Ectodermal cell (in vitro differentiated cells): ENCODE results near the gene NUDCD3.

Experiments
- H3K27ac ChIP-seq: 2 replicates; pipeline ENCODE4 v1.7.0; 2013; ENCODE audit warnings: mild to moderate bottlenecking, low read depth, low read length; ENCODE audit not compliant: insufficient read depth, poor library complexity, severe bottlenecking
- H3K27me3 ChIP-seq: 2 replicates; pipeline ENCODE4 v1.7.0; 2013; ENCODE audit warnings: mild to moderate bottlenecking, low read length; ENCODE audit not compliant: insufficient read depth, control insufficient read depth, poor library complexity, severe bottlenecking
- H3K36me3 ChIP-seq: one replicate; pipeline ENCODE4 v1.7.0; 2013; ENCODE audit warnings: low read length; ENCODE audit not compliant: control insufficient read depth, insufficient read depth
- H3K4me1 ChIP-seq: one replicate; pipeline ENCODE4 v1.7.0; 2013; ENCODE audit warnings: low read length; ENCODE audit not compliant: control insufficient read depth, insufficient read depth
- H3K4me3 ChIP-seq: 2 replicates; pipeline ENCODE4 v1.7.0; 2013; ENCODE audit warnings: low read depth, low read length, control low read depth; ENCODE audit not compliant: insufficient read depth
- H3K9me3 ChIP-seq: 2 replicates; pipeline ENCODE4 v1.7.0; 2013; ENCODE audit warnings: mild to moderate bottlenecking, low read length, moderate library complexity; ENCODE audit not compliant: control insufficient read depth
- WGBS, 2 experiments: methylation state at CpG; one replicate each; pipeline ENCODE4 v1.1.7; 2013; ENCODE audit warnings: missing lambda C conversion rate in 2 of 2; 5-methylcytosine and 5-hydroxymethylcytosine counted together

The NUDCD3 gene

DNA sequence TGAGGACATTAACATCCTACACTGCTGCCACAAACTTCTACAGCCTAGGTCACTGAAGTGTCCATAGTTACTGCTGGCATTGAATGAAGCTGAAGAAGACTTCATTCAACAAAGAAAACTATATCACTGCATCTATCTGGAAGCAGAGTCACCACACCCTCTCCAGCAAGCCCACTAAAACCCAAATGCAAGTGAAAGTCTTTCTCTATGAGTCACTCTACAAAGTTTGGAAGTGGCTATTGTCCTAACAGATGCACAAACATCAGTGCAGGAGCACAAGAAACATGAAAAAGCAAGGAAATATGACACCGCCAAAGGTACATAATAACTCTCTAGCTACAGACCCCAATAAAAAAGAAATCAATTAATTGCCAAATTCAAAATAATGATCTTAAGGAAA is 121.6 kb downstream of the NUDCD3 start:
- 92 to 100% methylated on average over 1 of the region's 1 CpG for WGBS, 2 experiments

DNA sequence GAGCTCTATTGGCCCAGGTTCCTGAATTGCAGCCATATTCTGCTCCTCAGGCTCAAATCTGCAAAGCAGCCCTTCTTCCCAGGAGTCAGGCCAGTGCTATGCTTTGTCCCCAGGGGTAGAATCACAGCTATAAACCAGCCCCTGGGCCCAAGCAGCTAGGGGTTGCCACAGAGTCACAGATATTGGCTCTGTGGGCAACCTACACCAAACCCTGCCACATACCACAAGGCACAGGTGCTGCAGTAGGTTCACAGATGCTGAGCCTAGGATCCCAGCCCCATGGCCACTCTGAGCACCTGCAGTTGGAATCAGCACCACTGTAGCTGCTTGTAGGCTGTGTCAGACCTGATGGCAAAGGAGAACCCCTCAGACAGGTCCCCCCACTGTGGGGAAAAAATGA is 122.0 kb downstream of the NUDCD3 start:
- Histone ChIP-seq H3K27me3 (no peaks in the 10 kb centered on the region), H3K4me1 (no peaks in the 10 kb centered on the region), H3K9me3 (no peaks in the 10 kb centered on the region), H3K36me3 (no peaks in the 10 kb centered on the region), H3K27ac (no peak overlapping the region), H3K4me3 (no peak overlapping the region)

More for the DNA sequence above, 121.6 kb downstream of the NUDCD3 start:
- Histone ChIP-seq H3K27ac (no peak overlapping the region), H3K4me3 (no peak overlapping the region), H3K4me1 (no peaks in the 10 kb centered on the region), H3K27me3 (no peaks in the 10 kb centered on the region), H3K36me3 (no peaks in the 10 kb centered on the region), H3K9me3 (no peaks in the 10 kb centered on the region)

DNA sequence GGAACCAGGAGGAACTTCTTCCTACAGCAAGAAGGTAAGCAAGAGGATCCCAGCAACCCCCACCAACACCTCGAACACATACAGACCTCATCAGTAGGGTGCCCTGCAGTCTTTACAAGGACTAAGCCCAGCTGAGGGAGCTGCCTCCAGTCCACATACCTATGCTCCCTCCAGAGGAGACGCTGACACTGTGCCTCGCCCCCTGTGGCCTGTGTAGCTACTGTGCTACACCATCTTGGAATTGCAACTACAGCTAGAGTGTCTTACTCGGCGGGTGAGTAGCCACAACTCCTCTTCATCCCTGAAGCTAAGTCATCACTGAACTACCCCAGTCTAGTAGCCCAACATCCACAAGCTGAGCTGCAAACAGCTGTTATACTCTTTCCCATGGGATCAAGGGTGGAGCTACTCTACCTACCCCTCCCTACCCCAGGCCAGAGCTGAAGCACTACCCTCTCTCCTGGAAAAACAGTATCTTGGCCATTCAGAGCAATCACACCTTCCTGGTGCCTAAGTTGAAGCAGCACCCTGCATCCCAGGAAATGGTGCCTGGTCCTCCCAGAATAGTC is 122.9 kb downstream of the NUDCD3 start:
- Histone ChIP-seq H3K4me3 (no peak overlapping the region), H3K36me3 (no peaks in the 10 kb centered on the region), H3K27me3 (no peaks in the 10 kb centered on the region), H3K4me1 (no peaks in the 10 kb centered on the region), H3K27ac (no peak overlapping the region), H3K9me3 (no peaks in the 10 kb centered on the region)
- WGBS, 2 experiments = 86% methylated on average over 5 of the region's 5 CpGs

DNA sequence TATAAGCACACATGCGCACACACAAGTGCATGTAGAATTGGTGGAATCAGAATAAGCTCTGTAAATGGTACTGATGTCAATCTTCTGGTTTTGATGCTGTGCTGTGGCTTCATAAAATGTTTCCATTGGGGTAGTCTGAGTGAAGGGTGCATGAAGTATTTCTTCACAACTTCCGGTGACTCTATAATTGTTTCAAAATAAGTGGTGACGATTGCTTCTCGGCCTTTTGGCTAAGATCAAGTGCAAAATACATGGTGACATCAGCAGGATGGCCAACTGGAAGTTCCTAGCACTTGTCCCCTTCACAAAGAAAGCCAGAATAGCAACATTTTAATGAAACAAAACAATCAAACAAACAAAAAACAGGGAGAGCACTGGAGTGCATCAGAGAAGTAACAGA is 123.5 kb downstream of the NUDCD3 start:
- 91 to 95% methylated on average over 4 of the region's 4 CpGs for WGBS, 2 experiments
- Histone ChIP-seq H3K4me3 (no peak overlapping the region), H3K27ac (no peak overlapping the region), H3K9me3 (no peaks in the 10 kb centered on the region), H3K36me3 (no peaks in the 10 kb centered on the region), H3K4me1 (no peaks in the 10 kb centered on the region), H3K27me3 (no peaks in the 10 kb centered on the region)

DNA sequence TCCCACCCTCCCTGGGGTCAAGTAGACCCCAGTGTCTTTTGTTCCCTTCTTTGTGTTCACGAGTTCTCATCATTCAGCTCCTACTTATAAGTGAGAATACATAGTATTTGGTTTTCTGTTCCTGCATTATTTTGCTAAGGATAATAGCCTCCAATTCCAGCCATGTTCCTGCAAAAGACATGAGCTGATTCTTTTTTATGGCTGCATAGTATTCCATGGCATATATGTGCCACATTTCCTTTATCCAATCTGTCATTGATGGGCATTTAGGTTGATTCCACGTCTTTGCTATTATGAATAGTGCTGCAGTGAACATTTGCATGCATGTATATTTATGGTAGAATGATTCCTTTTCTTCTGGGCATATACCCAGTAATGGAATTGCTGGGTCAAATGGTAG is 136.8 kb downstream of the NUDCD3 start:
- H3K27me3 ChIP-seq = no peaks in the 10 kb centered on the region
- no peaks in the 10 kb centered on the region for H3K36me3 ChIP-seq
- no peak overlapping the region for H3K27ac ChIP-seq
- H3K9me3 ChIP-seq = no peaks in the 10 kb centered on the region
- H3K4me3 ChIP-seq = no peak overlapping the region
- 28 to 64% methylated on average over 1 to 2 of the region's 2 CpGs for WGBS, 2 experiments
- H3K4me1 ChIP-seq = no peaks in the 10 kb centered on the region

DNA sequence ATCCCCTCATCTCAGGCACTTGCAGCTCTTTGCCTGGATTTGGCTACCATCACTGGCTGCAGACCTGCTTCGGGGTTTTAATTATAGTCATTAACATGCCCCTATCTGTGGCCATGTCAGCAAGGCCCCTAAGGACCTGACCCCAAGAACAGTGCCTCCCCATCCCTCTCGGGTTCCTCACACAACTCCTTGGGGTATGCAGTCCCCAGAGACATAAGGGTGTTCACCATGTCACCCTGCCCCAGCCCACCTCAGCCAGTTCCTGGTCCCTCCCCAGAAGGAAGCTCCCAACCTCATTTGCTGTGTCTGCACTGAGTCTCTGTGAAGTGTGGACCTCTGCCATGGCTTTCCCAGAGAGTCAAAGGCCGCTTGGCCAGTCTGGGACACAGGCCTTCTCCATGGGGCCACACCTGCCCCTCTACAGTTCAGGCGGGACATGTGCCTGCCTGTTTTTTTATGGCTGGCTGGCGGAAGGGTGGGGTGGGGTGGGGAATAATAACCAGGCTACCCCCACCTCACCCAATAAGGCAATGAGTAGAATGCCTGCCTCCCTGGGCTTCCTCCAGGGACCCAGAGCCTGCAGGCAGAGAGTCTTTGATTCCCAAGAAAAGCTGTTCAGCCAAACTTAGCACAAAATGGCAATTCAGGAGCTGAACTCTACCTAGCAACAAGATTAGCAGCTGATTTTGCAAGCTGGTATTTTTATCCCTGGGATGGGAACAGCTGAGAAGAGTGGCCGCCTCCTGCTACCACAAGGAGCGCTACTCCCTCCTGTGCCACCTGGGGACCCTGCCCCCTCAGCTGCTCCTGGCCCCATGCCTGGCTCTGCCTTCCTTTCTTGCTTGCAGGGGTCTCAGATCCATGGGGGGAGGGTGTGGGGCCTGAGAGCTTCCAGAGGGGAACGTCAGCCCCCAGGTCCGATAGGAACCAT is 141.3 kb downstream of the NUDCD3 start:
- no peaks in the 10 kb centered on the region for H3K9me3 ChIP-seq
- no peaks in the 10 kb centered on the region for H3K4me1 ChIP-seq
- no peaks in the 10 kb centered on the region for H3K27me3 ChIP-seq
- H3K36me3 ChIP-seq = no peaks in the 10 kb centered on the region
- 83 to 87% methylated on average over 7 to 8 of the region's 9 CpGs for WGBS, 2 experiments
- H3K27ac ChIP-seq = no peak overlapping the region
- no peak overlapping the region for H3K4me3 ChIP-seq

DNA sequence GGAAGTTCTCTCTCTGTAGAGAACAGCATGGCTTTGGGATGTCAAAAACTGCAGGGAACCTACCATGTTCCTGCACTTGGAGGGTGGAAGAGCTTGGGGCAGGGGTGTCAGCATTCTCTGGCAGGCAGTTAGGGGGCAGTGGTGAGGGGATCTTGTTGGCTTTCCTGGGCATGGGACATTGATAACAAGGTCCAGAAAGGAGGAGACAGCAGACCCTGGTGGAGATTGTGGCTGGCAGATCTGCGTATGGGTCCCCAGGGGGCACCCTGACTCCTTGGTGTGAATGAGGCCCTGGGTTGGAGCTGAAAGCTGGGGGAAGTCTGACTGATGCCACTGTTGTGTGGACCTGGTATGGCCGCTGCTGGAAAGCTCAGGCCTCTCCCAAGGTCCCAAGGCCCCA is 142.2 kb downstream of the NUDCD3 start:
- no peaks in the 10 kb centered on the region for H3K27me3 ChIP-seq
- H3K4me1 ChIP-seq = no peaks in the 10 kb centered on the region
- H3K36me3 ChIP-seq = no peaks in the 10 kb centered on the region
- no peak overlapping the region for H3K27ac ChIP-seq
- H3K9me3 ChIP-seq = no peaks in the 10 kb centered on the region
- H3K4me3 ChIP-seq = no peak overlapping the region
- WGBS, 2 experiments = 77 to 82% methylated on average over 2 of the region's 2 CpGs

DNA sequence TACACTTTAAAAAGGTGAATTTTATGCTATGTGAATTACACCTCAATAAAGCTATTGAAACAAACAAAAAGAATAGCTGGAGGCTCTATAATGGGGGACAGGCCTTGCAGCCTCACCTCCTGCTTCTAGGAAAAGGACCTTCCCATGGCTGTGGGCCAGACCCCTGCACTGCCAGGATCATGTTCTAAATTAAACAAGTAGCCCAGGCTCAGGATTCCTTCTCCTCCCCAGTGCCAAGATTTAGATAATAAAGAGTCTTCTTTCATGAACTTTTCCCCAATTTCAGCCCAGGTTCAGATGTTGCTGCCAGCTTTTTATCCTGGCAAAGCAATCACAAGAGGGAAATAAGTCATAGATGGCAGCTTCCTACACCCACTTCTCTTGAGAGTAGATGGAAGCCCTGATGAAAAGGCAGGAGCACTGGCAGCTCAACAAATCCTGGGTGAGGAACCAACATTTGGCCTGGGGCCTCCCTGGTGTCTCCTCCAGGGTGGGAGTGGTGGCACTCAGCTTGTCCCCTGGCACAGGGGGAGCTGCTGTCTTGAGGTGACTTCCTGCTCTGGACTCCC is 142.8 kb downstream of the NUDCD3 start:
- no peaks in the 10 kb centered on the region for H3K36me3 ChIP-seq

DNA sequence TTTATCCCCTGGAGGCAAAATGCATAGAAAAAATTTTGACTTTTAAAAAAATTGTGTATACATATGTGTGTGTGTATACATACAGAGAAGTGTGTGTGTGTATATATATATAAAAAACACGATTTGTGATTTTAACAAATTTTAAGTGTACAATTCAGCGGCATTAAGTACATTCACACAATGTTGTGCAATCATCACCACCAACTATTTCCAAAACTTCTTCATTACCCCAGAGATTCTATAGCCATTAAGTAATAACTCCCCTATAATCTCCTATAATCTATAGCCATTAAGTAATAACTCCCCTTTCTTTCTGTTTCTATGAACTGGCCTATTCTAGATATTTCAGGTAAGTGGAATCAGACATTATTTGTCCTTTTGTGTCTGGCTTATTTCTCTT is 144.4 kb downstream of the NUDCD3 start:
- no peak overlapping the region for H3K4me3 ChIP-seq
- no peak overlapping the region for H3K27ac ChIP-seq
- H3K4me1 ChIP-seq = no peaks in the 10 kb centered on the region
- no peaks in the 10 kb centered on the region for H3K36me3 ChIP-seq
- no peaks in the 10 kb centered on the region for H3K27me3 ChIP-seq
- no peaks in the 10 kb centered on the region for H3K9me3 ChIP-seq
- 90 to 98% methylated on average over 2 of the region's 2 CpGs for WGBS, 2 experiments

More for the DNA sequence above, 142.8 kb downstream of the NUDCD3 start:
- H3K4me1 ChIP-seq = no peaks in the 10 kb centered on the region
- H3K27me3 ChIP-seq = no peaks in the 10 kb centered on the region
- no peak overlapping the region for H3K27ac ChIP-seq
- no peak overlapping the region for H3K4me3 ChIP-seq
- H3K9me3 ChIP-seq = no peaks in the 10 kb centered on the region

DNA sequence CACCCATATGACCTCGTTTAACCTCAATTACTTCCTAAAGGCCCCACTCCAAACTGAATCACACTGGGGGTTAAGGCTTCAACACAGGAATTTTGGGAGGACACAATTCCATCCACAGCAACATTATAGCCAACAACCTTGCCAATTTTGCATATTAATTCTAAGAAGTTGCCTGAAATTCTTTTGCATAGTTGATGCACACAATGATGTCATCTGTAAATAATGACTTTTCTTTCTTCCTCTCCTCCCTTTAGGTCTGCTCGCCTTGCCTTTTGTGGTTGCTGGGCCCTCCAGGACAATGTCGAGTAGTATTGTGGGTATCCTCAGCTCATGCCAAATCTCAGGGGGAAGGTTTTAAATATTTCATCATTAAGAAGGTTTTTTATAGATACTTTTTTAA is 149.1 kb downstream of the NUDCD3 start:
- H3K4me3 ChIP-seq = no peak overlapping the region
- no peaks in the 10 kb centered on the region for H3K9me3 ChIP-seq
- no peaks in the 10 kb centered on the region for H3K4me1 ChIP-seq
- H3K27ac ChIP-seq = no peak overlapping the region
- H3K36me3 ChIP-seq = no peaks in the 10 kb centered on the region
- WGBS, 2 experiments = 85% methylated on average over 2 of the region's 3 CpGs
- no peaks in the 10 kb centered on the region for H3K27me3 ChIP-seq
